KOPT-K1 (cell line): ENCODE results near the gene CORO2B.
"Not testable (repeated sequence)": the region's sequence is repeated elsewhere in the genome, so short reads cannot be mapped to it uniquely, and the experiment has no call there.

Experiments used
- H3K27ac ChIP-seq: fragments of 200-600 bp; sonication (generic); 2 replicates; pipeline ENCODE4 v1.5.1; 2016; ENCODE audit warnings: antibody characterized with exemption, mild to moderate bottlenecking, low read depth, low read length; ENCODE audit not compliant: poor library complexity, severe bottlenecking
- H3K36me3 ChIP-seq: fragments of 200-600 bp; sonication (generic); 2 replicates; pipeline ENCODE4 v1.5.1; 2017; ENCODE audit warnings: antibody characterized with exemption, mild to moderate bottlenecking, low read length, moderate library complexity; ENCODE audit not compliant: insufficient read depth
- H3K9me3 ChIP-seq: fragments of 200-600 bp; sonication (generic); 2 replicates; pipeline ENCODE4 v1.5.1; 2017; ENCODE audit warnings: antibody characterized with exemption, low read length, mild to moderate bottlenecking; ENCODE audit not compliant: insufficient read depth, poor library complexity, severe bottlenecking

Gene CORO2B

DNA sequence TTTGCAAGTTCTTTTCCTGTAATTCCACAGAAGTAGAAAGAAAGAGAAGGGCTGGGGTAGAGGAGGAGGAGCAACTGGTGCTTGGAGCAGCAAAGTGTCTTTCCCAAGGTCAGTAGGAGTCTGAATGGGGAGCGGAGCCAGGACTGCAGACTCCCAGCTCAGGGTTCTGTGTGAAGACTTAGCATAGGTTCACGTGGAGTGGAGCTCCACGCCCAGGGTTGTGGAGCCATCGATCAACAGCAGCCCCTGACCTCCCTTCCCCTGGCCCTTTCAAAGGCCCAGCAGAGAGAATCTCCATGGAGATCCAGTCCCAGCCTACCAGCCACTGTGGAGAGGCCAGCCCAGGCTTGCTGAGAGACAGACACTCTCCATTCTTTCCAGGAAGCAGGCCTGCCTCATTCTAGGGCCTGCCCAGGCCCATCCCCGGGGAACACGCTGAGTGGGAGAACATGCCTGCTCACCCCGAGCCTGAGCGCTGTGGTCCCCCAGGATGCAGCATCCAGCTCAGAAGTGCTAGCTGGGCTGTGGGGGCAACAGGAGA, 62.1 kb downstream of the CORO2B start:
- Histone ChIP-seq H3K27ac (no peak overlapping the region), H3K9me3 (no peaks in the 10 kb centered on the region), H3K36me3 (no peaks in the 10 kb centered on the region)

DNA sequence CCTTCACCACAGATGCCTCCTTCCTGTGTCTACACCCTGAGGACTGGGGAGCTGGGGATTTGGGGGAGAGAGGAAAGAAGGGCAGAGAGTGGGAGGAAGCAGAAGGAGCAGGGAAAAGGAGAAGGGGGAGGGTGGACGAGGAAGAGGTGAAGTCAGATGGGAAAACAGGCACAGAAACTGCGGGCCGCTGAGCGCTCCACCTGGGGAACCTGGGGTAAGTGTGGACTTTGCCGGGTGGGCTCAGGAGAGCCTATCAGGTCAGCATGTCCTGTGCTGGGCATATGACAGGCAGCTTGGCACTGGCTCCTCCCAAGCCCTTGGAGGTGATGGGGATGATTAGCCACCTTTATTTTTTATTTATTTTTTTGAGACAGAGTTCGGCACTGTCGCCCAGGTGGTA, 62.6 kb downstream of the CORO2B start:
- Histone ChIP-seq H3K36me3 (no peaks in the 10 kb centered on the region), H3K27ac (no peak overlapping the region), H3K9me3 (no peaks in the 10 kb centered on the region)

DNA sequence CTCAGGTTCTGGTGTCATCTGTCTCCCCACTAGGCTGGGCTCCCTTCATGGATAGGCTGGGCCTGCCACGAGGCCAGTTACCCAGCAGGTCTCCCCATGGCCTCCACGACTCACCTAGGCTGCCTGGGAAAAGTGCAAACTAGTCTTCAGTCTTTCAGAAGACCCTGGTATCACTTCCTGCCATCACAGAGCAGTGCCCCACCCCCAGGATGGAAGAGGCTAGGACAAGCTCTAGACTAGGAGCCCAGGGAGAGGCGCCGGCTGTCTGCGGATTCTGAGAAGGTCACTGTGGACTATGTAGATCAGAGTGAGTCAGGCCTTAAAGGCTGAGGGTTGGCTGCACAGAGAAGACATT, 63.7 kb downstream of the CORO2B start:
- H3K36me3 ChIP-seq = no peaks in the 10 kb centered on the region
- H3K9me3 ChIP-seq = no peaks in the 10 kb centered on the region
- no peak overlapping the region for H3K27ac ChIP-seq

DNA sequence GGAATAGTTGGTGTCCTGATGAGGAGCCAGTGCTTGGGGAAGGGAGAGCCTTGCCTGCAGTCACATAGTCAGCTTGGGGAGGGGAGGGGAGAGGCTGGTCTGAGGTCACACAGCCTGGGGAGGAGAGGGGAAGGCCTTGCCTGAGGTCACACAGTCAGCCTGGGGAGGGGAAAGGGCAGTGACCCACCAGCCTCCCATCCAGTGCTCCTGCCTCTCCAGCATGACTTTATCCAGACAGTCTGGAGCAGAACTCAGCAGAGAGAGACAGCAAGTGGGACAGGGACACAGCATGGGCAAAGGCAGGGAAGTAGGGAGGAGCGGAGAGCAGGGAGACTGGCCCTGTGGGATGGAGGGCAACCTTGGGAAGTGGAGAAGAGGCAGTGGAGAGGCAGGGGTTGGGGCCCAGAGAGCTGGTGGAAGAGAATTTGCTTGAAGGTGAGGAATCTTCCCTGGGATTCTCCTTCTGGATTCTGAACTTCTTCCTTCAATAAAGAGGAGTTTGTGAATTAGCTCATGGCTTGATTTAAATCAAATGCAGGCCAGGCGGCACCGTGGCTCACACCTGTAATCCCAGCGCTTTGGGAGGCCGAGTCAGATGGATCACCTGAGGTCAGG, 64.5 kb downstream of the CORO2B start:
- H3K27ac ChIP-seq = no peak overlapping the region
- H3K9me3 ChIP-seq = no peaks in the 10 kb centered on the region
- H3K36me3 ChIP-seq = no peaks in the 10 kb centered on the region

DNA sequence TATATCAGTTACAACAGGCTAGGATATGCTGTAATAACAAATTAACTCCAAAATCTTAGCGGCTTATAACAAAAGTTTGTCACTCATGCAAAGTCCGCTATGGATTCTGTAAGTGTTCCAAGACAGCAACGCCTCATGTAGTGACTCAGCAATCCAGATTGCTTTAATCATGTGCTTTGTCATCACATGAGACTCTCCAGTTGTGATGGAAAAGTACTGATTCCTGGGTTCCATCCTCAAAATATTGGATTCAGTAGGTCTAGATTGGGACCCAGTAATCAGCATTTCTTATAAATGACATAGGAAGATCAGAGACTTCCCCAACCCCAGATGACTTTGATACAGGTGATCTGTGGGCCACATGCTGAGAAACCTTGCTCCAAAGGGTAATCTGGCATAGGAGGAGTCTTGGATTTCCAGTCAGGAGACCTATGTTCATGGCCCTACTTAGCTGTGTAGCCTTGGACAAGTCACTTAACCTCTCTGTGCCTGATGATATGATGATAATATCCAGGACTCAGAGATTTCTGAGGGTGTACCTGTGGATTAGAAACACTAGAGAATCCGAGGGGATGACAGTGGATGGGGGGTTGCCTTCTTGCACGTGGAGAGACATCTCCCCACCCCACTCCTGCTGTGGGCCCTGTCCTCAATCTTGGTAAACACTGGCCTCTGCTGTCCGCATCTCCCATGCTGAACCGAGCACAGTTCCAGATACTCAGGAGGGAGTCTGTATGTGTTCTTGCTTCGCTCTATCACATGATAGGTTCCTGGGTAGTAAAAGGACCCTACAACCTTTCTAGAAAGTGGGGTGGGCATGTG, 65.5 kb downstream of the CORO2B start:
- Histone ChIP-seq H3K9me3 (no peaks in the 10 kb centered on the region), H3K36me3 (no peaks in the 10 kb centered on the region), H3K27ac (no peak overlapping the region)

DNA sequence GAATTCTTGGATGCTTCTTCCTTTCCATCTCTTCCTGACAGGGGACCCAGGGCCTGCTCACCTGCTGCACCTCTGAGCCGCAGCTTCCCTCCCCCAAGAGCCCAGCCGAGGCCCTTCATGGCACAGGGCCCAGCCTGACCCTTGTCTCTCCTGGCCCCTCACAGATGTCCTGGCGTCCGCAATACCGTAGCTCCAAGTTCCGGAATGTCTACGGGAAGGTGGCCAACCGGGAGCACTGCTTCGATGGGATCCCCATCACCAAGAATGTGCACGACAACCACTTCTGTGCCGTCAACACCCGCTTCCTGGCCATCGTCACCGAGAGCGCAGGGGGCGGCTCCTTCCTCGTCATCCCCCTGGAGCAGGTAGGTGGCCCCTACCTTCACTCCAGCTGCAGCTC, 66.2 kb downstream of the CORO2B start:
- no peaks in the 10 kb centered on the region for H3K36me3 ChIP-seq
- no peaks in the 10 kb centered on the region for H3K9me3 ChIP-seq
- H3K27ac ChIP-seq = no peak overlapping the region

DNA sequence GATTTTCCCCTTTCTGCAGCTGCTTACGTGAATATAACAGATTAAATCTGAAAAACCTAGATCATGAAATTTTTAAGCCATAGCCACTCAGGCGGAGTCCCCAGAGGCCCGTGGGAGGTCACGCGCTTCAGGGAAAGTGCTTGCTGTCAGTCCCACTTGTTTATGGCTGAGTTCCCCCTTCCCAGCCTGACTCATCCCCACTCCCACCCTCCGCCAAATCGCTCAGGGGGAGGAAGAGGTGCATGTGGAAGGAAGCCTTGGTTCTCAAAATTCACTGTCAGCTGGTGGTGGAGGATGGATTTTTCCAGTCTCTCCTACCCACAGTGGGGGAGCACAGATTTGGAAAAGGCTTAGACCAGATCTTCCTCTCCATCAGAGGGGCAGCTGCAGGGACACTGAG, 67.4 kb downstream of the CORO2B start:
- no peak overlapping the region for H3K27ac ChIP-seq
- H3K9me3 ChIP-seq = no peaks in the 10 kb centered on the region
- no peaks in the 10 kb centered on the region for H3K36me3 ChIP-seq

DNA sequence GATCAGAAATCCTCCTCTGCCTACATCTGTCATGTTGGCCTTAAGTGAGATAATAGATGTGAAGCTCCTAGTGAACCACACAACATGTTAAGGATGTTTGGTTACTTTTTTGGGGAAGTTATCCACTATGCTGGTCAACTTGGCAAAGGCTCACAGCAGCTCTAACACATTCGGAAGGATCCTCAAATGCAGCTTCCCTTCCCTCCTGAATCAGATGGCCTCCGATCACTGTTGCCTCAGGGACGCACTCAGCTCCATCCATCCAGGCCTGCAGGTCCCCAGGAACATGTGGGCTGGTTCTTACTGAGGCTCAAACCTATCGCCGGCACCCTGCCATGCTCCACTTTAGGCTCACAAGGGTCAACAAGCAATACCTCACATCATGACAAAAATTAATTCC, 67.9 kb downstream of the CORO2B start:
- no peak overlapping the region for H3K27ac ChIP-seq
- H3K36me3 ChIP-seq = no peaks in the 10 kb centered on the region
- no peaks in the 10 kb centered on the region for H3K9me3 ChIP-seq

DNA sequence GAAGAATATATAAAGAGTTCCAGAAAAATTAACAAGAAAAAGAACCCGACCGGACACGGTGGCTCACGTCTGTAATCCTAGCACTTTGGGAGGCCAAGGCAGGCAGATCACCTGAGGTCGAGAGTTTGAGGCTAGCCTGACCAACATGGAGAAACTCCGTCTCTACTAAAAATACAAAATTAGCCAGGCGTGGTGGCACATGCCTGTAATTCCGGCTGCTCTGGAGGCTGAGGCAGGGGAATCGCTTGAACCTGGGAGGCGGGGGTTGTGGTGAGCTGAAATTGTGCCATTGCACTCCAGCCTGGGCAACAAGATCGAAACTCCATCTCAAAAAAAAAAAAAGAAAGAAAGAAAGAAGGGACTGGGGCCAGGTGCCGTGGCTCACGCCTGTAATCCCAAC, 68.6 kb downstream of the CORO2B start:
- not testable (repeated sequence) for H3K36me3 ChIP-seq

DNA sequence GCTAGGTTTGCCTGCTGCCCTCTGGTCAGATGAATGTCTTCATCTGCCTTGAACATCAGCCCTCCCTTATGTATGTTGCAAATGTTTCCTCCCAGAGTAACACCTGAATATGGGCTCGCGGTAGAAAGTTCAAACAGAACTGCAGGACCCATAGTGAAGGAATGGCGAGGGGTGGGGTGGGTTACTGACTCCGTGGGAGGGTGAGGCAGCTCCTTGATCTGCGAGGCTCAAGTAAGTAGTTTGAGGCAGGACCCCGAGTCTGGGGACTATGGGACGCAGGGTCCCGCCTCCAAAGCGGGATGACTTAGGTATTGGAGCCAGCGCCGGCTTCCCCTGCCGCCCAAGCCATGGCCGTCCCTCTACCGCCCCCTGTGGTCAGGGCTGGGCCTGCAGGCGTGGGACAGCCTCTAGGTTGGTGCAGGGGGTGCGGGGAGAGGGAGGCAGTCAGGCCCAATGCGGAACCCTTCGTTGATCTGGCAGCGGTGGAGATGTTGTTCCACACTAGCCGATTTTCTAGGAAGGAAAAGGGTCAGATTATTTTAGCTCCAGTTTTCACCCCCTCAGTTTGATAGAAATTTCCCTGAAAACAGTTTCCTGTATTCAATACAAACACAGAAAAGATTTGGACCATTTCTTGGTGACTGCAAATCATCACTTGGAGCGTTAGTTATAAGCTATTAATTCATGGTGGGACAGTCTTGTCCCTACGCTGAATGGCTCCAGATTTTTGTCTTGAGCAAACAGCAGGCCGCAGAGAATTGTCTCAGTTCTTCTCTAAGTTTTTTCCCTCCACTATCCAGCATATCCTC, 72.3 kb downstream of the CORO2B start:
- Histone ChIP-seq H3K9me3 (no peaks in the 10 kb centered on the region), H3K36me3 (no peaks in the 10 kb centered on the region), H3K27ac (no peak overlapping the region)

More for the DNA sequence above, 68.6 kb downstream of the CORO2B start:
- not testable (repeated sequence) for H3K27ac ChIP-seq, H3K9me3 ChIP-seq

DNA sequence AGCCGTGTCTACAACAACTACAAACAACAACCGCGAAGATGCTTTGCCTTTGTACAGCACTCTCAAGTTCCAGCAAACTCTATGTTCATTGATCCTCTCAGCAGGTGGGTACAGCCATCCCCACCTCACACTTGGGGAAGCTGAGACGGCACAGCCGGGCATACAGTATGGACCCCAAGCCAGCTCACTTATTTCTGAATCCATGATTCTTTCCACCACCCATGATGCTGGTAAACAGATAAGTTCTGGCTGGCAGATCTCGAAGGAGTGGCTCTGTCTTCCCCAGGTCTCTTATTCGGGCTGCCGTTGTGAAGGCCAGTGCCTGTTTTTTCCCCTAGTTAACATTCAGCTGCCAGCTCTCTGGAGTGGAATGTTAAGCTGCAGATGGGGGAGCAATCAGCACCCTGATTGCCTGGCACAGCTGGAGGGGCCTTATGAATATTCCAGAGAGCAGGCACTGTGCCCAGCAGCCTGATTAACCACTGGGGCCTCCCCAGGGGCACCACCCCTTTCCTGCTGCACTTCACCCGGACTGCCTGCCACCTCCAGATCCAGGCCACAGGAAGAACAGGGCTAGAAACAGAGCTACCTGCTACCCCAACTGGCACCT, 73.2 kb downstream of the CORO2B start:
- H3K27ac ChIP-seq = no peak overlapping the region
- no peaks in the 10 kb centered on the region for H3K9me3 ChIP-seq
- no peaks in the 10 kb centered on the region for H3K36me3 ChIP-seq

DNA sequence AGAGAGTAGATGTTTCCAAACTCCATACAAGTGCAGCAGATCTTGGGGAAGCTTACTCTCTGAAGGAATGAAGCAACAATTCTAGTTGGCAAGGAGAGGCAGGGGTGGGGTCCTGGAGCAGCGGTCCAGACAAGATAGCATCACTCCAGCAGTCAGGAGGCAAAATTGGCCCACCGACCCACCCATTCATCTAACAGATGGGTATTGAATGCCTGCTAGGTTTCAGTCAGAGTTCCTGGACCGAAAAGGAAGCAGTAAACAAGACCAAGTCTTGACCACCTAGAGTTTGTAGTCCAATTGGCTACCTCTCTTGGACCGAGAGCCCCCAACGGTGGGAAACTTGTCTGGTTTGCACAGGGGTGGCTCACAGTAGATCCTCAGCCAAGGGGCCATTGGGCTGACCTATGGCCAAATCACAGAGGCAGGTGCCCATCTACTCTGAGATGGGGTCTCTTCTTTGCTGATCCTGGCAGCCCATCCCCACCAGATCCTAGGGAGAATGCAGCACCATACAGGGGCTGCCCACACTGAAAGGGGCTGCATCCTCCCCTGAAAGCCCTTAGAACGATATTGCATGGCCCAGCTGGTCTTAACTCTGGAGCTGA, 74.3 kb downstream of the CORO2B start:
- H3K27ac ChIP-seq = no peak overlapping the region
- H3K36me3 ChIP-seq = no peaks in the 10 kb centered on the region
- no peaks in the 10 kb centered on the region for H3K9me3 ChIP-seq

DNA sequence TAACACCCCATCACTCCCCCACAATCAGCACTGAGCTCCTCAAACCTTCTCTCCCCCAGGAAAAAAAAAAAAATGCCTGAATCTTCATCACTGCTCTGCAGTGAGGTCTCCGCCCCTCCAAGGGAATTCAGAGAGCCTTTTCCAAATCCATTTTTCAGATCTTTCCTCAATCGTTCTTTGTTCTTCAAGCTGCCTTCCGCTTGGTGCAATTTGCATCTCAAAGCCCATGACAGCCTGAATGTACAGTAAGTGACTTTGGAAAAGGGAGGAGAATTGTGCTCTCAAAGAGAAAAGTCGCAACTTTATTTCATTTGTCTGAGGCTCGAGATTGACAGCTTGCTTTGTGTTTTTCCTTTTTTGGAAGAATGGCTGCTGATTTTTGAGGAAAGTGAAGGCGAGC, 75.0 kb downstream of the CORO2B start:
- H3K27ac ChIP-seq = no peak overlapping the region
- H3K9me3 ChIP-seq = no peaks in the 10 kb centered on the region
- no peaks in the 10 kb centered on the region for H3K36me3 ChIP-seq

DNA sequence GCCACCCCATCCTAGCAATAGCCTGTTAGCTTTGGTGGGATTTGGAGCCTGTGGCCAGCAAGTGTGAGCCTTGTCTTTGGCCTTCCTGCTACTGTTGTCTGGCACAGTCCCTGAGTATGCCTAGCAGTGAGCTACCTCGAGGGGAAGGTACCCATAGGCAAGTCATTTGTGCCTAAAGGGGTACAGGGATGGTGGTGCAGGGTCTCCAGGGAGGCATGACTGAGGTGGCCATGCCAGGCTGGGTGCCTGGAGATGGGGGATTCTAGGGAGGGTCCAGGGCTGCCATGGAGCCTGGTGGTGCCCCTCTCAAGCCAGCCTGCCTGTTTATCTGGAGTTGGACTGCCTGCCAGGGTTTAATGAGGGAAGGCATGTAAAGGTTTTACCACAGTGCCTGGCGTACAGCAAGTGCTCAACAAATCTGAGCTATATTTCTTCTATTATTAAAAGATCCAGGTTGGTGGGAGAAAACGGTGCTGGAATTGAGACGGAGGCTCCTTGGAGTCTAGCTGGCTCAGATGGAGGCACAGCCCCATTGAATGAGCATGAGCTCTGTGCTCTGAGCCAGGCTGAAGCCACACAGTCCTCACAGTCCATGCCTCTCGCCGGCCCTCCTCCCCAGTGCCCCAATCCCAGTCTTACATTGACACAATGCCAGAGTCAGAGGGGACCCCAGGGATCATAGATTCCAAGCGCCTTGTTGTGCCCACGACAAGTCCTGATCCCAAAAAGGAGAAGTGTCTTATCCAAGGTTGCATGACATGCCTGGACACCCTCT, 76.2 kb downstream of the CORO2B start:
- H3K27ac ChIP-seq = no peak overlapping the region
- H3K36me3 ChIP-seq = no peaks in the 10 kb centered on the region
- H3K9me3 ChIP-seq = no peaks in the 10 kb centered on the region
